Hippocampal formation (tissue), 2 donors: ENCODE data around the gene MED13.
A peak's percentile ranks its signal among the peaks of the same experiment; 100 is the strongest.

Experiments used
- DNase-seq, 2 donors: peaks; one replicate each; lab custom pipeline; 2025; lab: John Stamatoyannopoulos, UW

MED13 gene, protein sequence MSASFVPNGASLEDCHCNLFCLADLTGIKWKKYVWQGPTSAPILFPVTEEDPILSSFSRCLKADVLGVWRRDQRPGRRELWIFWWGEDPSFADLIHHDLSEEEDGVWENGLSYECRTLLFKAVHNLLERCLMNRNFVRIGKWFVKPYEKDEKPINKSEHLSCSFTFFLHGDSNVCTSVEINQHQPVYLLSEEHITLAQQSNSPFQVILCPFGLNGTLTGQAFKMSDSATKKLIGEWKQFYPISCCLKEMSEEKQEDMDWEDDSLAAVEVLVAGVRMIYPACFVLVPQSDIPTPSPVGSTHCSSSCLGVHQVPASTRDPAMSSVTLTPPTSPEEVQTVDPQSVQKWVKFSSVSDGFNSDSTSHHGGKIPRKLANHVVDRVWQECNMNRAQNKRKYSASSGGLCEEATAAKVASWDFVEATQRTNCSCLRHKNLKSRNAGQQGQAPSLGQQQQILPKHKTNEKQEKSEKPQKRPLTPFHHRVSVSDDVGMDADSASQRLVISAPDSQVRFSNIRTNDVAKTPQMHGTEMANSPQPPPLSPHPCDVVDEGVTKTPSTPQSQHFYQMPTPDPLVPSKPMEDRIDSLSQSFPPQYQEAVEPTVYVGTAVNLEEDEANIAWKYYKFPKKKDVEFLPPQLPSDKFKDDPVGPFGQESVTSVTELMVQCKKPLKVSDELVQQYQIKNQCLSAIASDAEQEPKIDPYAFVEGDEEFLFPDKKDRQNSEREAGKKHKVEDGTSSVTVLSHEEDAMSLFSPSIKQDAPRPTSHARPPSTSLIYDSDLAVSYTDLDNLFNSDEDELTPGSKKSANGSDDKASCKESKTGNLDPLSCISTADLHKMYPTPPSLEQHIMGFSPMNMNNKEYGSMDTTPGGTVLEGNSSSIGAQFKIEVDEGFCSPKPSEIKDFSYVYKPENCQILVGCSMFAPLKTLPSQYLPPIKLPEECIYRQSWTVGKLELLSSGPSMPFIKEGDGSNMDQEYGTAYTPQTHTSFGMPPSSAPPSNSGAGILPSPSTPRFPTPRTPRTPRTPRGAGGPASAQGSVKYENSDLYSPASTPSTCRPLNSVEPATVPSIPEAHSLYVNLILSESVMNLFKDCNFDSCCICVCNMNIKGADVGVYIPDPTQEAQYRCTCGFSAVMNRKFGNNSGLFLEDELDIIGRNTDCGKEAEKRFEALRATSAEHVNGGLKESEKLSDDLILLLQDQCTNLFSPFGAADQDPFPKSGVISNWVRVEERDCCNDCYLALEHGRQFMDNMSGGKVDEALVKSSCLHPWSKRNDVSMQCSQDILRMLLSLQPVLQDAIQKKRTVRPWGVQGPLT (N-terminal part only)

DNA sequence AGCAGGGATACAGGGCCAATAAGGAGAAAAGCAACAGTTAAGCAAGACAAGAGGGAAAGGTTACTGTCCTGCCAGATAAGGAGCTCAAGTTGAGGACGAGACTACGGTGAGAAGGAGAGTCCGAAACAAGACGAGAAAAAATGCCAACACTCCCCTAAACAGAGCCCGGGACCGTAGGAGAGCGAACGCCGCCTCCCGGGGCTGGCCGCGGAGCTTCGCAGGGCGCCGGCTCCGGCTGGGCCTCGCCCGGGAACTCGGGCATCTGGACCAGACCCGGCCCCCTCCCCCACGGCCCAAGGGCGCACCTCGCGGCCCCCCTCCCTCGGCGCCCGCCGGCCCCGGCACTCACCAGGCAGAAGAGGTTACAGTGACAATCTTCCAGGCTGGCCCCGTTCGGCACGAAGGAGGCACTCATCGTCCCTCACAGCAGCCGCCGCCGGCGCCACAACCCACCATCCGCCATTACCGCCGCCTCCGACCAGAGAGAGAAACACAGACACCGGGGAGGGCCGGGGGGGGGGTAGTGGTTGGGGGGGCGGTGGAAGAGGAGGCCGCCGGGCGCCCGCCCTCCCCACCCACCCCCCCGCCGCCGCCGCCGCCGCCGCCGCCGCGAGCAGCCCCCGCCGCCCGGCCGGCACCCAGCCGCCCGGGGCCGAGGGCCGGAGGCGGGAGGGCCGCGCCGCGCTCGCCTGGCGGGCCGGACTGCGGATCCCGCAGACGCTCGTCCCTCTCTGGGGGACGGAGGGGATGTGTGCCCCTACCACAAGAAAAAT, at the start of gene MED13:
MED13 (minus strand) TSS at position 488 of the 773 bp plus-strand sequence; CDS start at position 415, 73 bp downstream.
- peak in 1 of 2 donors; percentile 62 for DNase-seq

DNA sequence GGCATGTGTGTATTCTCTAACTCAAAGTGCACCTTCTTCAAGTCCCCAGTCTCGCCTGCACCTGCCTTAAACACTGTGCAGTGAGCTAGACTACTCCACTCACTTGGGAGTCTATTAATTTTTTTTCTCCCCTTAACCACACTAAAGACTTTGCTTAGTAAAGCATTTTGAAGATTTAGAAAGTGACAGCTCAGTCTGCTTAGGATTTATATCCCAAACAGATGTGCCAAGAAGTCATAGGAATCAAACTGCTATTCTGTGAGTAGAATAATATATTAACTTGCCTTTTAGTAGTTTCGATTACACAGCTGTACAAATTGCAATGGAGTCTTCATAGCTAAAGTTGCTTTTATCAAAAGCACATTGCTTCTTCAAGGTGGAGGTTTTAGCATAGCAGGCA, 47.2 kb upstream of the MED13 start:
- no peak for DNase-seq

DNA sequence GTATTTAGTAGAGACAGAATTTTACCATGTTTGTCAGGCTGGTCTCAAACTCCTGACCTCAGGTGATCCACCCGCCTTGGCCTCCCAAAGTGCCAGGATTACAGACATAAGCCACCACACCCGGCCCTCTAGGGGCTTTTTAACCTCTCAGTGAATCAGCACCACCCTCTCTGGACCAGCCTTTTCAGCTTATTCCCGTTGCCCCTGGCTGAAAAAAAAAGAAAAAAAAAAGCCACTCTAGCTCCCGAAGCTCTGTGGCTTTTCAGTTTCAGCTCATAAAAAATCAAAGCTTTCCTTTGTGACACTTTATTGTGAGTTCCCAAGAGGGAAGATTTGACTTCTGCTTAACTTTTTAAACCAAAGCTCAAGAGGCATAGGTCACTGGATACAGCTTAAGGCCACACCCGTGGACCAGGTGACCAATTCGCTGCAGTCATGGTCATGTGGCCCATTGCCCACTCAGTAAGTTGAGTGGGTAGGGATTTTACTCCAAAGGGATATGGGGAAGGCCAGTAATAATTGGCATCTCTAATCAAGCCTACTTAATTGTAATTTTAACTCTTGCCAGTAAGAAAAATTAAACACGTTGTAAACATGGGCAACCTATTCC, 46.6 kb upstream of the MED13 start:
- no peak for DNase-seq

DNA sequence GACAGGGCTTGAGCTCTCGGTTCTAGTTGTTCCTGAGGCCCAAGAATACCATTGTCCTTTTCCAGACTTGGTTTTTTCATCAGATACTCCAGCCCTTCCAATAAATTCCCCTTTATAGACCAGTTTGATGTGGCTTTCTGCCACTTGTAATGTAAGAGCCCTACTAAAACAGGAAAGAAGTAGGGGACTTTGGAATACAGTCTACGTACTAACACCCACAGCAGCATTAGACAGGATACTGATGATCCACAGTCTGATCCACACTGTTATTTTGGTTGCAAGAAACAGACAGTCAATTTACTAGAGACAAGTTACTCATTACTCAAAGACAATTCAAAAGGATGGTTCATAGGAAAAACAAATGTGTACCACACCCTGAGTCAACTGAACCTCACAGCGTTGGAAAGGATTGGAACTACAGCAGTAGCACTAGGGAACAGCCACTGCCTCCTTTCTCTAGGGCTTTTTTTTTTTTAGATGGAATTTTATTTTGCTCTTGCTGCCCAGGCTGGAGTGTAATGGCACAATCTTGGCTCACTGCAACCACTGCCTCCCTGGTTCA, 45.9 kb upstream of the MED13 start:
- no peak for DNase-seq

DNA sequence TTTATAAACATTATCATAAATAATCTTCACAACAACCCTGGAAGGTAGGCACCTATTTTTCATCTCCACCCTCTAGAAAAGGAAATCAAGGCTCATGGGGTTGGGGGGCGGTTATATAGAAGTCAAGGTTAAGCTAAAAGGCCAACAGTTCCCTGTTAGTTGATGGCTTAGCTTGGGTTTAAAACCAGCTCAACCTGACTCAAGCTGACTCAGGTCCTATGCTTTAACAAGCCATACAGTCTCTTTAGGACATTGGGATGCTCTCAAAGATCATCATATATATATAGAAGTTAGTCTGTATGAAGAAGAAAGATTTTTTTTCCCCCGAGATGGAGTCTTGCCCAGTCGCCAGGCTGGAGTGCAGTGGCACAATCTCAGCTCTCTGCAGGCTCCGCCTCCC, 44.8 kb upstream of the MED13 start:
- DNase-seq: no peak

DNA sequence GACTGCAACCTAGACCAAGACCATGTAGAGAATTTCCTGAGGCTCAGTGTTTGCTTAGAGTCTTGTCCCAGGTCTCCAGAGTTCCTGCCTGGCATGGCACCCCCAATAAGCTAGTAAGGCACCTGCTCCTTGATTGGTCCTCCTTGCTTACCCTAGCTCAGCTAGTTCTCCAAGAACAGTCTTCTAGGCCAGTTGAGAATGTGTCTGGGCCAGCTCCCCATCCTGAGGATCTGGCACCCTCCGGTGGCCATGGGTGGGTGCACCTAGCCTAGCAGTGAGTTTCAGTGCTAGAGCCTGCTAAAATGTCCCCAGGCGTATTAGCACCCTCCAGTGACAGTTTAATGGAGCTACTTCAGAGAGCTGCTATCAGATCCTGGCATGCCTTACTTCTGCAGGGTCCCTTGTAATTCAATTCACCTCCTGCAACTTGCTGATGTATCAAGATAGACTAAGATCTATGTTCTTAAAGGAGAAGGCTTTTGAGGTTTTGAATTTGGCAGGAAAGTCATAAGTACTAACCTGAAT, 44.4 kb upstream of the MED13 start:
- no peak for DNase-seq

DNA sequence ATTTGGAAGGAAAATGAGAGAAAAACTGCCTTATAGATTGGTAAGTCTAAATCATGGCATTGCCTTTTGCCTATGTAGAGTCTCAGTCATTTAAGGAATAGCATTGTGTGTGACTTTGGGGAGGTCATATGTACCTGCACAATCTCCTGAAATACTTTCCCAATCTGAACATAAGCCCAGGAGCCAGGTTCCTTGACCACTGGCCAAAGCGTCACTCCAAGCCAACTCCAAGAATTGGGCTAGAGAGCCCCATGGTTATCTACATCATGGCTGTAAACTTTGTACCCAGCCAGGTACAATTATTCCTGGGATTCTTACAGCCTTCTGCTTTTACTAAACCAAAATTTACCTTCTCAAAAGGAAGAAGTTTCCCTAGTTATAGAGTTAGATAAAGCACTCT, 40.8 kb upstream of the MED13 start:
- no peak for DNase-seq

DNA sequence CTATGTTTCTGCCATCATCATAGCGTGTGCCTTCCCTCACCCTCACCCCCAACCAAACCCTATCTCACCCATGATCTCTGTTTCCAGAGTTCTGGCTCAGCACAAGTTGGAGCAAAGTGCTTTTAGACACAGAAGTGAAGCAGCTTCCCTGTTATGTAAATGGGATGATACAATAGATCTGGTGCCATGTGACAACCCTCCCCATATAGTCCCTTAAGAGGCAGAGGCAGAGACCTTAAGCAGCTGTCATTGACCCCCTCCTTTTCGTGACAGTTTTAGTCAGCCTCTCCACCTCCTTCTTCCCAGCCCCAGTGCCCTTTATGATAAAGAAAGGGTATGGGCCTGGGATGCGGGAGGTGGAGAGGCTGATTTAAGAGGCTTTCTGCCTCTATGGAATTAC, 40.3 kb upstream of the MED13 start:
- no peak for DNase-seq

DNA sequence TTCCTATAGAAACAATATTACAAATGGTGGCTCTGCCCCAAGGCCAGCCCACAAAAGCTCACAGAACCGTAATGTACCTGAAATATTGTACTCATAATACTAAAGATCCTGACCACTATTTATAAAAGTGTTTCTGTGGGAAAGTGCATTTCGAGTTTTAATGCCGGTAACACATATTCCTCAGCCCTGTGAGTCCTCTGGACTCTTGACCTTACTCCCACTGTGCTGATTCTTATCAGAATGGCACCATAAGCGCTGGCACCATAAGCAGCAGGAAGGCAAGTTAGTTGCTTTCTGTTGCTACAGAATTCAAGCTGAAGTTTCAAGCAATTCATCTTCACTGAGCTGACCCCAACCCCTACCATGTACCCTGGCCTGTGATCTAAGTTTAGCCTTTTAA, 36.4 kb upstream of the MED13 start:
- no peak for DNase-seq

DNA sequence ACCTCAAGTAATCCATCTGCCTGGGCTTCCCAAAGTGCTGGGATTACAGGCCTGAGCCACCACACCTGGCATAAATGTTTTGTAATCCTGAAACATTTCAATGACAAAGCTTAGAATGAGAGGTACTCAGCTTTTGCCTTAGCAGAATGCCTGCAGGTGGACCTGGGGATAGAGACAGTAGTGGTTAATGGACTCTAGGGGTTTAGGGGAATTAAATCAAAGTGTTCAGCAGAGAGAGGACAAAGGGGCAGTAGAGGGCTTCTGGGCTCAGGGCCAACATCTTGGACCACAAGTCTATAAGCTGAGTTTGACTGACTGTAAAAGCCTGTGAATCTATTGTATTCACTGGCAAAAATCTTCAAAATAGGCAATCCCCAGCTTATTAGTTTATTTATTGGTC, 36.0 kb upstream of the MED13 start:
- no peak for DNase-seq

DNA sequence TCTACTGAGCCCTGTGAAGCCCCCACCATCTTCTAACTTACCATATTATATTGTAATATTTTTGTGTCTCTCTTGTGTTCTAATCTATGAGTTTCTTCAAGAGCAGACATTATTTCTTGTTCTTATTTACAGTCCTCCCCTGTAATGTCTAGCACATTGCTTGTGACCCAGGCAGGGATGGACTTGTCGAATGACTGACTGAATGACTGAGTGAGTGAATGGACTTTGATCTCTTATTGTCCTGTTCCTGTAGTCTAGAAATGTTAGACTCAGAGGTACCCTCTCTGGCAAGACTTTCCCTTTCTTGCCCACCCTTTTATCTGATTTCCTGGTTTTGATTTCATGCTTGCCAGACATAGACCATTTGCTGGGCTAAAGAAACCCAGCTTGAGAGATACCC, 35.0 kb upstream of the MED13 start:
- no peak for DNase-seq

DNA sequence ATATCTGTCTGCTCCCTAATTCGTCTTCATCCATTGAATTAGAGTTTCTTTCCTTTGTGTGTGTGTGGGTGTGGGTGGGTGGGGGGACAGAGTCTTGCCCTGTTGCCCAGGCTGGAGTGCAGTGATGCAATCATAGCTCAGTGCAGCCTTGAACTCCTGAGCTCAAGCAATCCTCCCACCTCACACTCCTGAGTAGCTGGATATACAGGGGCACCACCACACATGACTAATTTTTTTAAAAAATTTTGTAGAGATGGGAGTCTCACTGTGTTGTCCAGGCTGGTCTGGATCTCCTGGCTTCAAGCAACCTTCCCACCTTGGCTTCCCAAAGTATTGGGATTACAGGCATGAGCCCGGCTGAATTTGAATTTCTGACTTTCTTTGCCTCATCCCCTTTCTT, 34.5 kb upstream of the MED13 start:
- no peak for DNase-seq

DNA sequence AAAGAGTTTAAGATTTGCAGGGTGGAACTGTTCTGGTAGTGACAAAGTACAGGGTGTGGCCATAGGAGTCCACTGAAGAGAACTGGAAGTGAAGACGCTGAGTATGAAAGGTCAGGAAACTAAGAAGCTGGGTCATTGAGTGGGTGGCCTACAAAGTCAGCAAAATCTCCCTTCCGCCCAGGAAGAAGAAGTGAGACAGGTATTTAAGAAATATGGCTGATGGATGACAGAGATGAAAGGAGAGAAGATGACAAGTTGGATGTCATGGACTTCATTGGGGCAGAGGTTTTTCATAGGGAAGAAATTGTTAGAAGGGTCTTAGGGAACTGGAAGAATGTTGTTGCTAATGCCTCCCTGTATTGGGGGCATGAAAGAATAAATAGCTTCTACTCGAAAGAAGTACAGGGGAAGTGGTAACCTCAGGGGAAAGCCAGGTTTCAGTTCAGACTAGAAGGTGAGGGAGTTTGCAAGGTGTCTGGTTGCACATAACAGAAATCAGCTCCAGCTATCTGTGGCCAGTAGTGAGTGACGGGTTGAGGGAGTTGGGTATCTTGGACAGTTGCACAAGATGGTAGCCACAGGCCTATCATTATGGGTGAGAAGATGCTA, 33.6 kb upstream of the MED13 start:
- DNase-seq: no peak

DNA sequence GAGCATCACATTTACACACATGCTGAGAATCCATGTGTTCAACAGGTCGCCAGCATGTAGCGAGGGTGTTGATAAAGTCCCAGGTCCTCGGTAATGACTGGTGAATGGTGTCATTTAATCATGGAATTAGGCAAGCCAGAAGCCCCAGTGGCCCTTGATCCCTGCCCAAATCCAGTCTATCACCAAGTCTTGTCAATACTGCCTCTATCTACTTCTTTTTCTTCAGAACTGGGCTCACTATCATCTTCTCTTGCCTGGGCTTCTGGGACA, 31.3 kb upstream of the MED13 start:
- no peak for DNase-seq

DNA sequence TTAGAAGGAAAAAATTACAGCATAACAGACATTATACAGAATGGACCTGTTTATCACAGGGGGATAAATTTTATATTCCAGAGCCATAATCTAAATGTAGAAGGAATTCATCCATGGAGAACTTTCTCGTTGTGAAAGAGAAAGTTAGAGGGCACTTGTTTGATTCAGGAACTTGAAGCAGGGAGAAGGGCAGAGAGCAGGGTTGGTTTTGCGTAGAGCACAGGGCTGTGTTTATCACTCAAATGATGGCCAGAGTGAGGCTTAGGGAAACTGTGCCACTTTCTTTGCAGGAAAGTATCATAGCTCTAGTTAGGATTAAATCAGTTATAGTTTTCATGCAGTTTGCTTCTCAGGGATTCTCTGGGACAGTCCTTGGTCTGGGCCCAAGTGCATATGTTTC, 29.1 kb upstream of the MED13 start:
- DNase-seq: no peak

DNA sequence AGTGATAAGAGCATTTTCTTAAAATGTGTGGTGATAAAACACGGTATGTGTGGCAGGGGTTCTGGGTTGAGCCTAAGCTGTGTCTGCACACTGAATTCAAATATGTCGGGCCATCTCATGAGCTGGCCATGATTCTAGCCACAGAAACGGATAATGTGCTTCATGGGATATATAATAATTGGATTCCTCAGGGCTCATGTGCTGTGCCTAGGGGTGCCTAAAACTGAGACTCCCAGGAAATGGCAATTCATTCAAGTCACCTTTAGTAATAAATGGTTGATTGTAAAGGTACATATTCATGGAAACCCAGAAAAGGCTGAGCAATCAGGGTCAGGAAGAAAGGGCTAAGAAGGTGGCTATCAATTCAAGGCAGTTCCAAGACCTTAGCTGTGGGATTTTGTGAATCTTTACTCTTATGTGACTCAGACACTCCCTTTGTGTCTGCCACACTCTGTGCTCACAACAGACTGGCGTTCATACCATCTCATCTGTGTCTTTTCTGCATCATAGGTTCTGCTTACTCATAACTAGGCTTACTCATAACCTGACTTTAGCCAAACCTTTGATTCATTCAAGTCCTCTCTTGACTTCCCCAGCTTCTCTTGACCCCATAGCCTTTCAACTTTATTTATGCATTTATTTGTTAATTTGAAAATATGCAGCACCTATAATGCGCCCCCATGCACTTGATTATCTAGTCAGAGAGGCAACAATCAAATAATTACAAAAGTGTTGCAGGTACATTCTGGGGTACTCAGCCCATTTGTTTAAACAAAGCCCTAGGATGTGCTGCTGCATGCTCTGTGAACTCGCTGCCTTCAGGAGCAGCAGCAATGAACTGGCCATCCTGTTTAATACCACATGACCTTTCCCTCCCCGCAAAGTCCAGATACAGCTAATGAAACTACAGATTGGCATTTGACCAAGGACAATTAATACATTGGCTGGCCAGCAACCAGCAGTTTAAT, 28.4 kb upstream of the MED13 start:
- no peak for DNase-seq

DNA sequence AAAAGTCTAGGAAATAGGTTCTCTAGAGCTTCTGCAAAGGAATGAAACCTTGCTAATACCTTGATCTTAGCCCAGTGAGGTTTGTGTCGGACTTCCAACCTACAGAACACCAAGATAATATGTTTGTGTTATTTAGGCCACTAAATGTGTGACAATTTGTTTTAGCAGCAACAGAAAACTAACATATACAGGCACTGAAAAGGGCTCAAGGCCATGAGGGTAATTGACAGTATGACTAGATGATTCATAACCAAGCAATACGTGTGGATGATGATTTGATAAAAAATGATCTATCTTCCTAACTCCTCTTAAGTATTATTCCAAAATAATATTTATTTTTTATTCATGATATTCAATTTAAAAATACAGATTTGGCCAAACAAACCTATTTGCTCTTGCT, 27.7 kb upstream of the MED13 start:
- DNase-seq: no peak

DNA sequence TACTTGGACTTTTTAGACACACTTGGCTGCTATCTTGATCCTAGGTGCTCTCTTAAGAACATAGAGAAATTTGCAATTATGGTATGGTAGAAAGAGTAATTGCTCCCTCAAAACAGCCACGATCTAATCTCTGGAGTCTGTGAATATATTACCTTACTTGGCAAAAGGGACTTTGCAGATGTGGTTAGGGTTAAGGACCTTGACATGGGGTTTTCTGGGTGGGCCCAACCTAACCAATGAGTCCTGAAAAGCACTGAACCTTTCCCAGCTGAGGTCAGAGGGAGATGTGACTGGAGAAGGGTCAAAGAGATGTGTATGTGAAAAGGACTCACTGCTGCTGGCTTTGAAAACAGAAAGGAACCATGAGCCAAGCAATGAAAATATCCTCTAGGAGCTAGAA, 26.7 kb upstream of the MED13 start:
- DNase-seq: no peak

DNA sequence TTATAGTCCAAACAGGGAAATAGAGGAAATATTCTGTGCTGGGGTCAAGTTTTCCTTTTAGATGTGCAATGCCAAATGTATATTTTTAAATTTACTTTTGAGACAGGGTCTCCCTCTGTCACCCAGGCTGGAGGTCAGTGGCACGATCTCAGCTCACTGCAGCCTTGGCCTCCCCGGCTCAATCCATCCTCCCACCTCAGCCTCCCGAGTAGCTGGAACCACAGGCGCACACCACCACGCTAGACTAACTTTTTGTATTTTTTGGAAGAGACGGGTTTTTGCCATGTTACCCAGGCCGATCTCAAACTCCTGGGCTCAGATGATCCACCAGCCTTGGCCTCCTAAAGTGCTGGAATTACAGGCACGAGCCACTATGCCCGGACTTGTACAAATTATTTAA, 25.8 kb upstream of the MED13 start:
- DNase-seq: no peak
